GM12801 (cell line): ENCODE measurements around the gene RNF220.

Experiments
- CTCF ChIP-seq: IDR thresholded peaks from one replicate; pipeline ENCODE4 v1.5.1; 2011; ENCODE audit warnings: control low read depth; ENCODE audit not compliant: insufficient read length; ENCODE audit errors: extremely low read depth

Gene RNF220

GRCh38 chr1:44641126-44642102 lies 236.4 kb downstream of the RNF220 start:
- no peak for TF ChIP-seq CTCF

- TF ChIP-seq CTCF = no peak
These were observed 237.2 kb downstream of the RNF220 start for GRCh38 chr1:44642255-44642654.

- TF ChIP-seq CTCF = no peak
These were observed 237.9 kb downstream of the RNF220 start for GRCh38 chr1:44642925-44643324.

- no peak for TF ChIP-seq CTCF
These were observed 238.8 kb downstream of the RNF220 start for GRCh38 chr1:44643721-44644334.

- TF ChIP-seq CTCF = no peak
These were observed 239.8 kb downstream of the RNF220 start for GRCh38 chr1:44644806-44645205.

- no peak for TF ChIP-seq CTCF
These were observed 240.6 kb downstream of the RNF220 start for GRCh38 chr1:44645476-44646244.
